Activated CD4-positive, alpha-beta T cell treated with anti-CD3 and anti-CD28 coated beads for 48 hours (primary cell): ENCODE results near the gene EFNA5.

ENCODE experiments used
- DNase-seq: peaks from one replicate; pipeline ENCODE4 v3.0.0-alpha.2; 2020

Gene EFNA5

DNA sequence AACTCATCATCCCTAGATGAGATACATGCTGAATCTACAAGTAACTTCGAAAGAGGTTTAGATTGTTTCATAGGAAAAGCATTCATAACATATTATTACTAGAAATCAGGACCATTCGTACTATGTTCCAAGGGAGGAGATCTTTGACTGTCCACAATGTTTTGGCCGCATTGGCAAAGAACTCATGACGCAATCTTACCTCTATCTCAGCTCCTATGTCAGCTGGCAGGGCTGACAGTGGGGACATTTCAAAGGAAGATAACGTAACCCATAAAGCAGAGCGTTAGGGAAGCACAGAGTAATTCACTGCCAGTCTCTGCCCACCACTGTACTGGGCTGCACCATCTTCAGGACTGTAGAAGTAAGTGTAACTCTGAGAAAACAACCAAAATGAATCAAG, 69.7 kb downstream of the EFNA5 start:
- DNase-seq, result no peak

DNA sequence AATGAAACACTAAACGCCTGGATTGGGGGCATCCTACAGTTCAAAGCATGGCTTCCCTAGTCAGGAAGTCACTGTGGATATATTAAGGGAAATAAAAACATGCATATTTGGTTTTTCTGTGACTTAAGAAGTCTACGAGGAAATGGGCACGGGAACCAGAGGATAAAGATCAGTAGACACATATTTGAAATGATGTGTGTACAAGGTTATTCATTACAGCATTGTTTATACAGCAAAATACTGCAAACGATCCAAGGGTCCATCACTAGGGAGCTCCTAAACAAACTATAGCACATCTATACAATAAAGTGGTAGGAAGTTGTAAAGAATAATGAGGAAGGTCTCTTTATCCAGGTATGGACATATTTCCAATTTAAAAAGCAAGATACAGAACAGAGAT, 71.8 kb downstream of the EFNA5 start:
- no peak for DNase-seq

DNA sequence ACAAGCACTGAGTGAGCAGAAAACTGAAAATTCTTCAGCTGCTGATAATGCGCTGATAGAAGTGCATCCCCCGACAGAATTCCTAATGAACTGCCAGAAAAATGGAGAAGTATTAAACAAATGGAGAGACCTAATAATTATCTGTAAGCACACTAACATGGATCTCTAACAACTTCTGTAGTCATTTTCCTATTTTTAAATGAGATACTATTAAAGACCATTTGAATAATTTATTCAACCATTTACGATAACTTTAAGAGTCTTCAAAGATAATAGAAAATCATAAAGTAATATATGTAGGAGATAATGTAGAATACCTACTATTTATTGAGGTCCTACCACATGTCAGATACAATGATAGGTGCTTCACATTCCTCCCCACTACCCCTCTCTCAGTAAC, 72.9 kb downstream of the EFNA5 start:
- DNase-seq, result no peak

DNA sequence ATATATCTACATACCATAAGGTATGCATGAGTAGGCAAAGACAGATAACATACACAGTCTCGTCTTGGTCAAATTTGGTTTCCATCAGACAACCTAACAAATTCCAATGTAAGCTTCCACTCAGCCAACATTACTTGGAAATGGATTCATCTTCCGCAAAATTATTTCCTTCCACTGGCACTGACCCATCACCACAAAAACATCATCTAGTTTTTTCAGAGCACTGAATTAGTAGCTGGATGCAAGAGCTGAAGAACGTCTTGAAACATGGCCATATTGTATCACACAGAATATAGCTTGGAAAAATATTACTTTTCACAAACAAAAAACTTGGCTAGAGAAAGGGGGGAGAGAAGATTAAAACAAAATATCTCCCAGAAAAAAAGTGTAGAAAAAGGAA, 73.5 kb downstream of the EFNA5 start:
- no peak for DNase-seq

DNA sequence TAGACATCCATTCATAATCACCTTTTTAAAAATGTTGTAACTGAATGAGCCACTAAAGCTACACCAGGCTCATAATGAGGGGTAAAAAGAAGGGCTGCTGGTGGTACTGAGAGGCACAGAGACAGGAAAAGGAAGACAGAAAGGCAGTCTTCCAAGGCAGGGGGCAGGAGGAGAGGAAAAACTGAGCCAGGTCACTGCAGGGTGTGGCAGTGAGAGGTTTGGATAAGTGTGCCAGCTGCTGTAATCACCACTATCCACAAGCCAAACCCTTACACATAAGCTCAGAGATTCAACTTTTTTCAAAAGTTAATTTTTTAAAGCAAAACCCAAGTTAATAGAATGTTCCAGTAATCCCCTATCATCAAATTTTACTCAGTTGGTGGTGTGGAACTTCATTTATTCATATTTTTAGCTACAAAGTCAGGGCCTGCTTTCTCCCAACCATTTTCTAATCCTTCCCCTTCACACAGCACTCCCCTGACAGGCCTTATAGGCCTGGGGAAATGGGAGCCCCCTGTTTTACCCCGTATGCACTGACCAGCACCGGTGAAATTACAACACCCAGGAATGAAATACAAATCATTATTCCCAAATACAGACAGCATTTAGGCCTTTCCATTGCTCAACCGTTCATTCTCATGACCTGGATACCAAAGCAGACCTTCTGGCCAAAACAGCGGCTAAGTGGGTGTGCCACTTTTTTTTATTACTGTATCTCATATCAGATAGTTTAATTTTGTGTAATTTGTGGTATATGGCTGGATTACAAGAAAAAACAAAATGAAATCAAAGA, 76.3 kb downstream of the EFNA5 start:
- no peak for DNase-seq

DNA sequence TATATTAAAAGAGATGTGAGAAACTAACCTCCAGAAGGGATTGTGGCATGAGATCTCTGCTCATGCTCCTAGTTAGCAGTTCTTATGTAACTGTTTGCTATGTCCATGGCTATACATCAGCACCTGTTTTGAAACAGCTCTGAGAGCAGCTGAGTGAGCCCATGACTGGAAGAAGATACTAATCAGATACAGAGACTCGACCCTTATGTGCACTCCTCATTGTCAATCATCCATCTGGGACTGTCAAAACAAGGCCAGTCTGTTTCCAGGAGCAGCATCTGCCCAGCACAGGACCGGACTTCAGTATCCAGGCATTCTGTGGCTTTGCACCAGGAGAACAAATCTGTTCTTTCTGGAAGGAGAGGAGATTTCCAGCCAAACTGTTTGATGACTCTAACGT, 77.7 kb downstream of the EFNA5 start:
- no peak for DNase-seq

DNA sequence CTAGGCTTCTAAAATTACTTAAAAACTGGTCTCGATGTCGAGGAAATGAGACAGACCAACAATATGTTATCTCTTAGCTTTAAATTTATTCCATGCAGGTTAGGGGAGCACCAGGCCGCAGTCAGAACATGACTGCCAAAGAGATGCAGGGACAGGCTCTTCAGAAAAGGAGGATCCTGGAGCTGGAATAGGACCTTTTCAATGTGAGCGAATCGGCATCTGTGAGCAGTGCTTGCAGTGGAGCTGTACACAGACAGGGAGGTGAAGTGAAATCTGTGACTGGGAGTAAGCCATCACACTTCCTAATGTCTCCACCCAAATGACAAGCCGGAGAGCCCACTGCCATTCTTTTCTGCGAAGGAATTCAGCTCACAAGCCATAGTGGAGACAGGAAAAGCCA, 78.2 kb downstream of the EFNA5 start:
- DNase-seq, result no peak

DNA sequence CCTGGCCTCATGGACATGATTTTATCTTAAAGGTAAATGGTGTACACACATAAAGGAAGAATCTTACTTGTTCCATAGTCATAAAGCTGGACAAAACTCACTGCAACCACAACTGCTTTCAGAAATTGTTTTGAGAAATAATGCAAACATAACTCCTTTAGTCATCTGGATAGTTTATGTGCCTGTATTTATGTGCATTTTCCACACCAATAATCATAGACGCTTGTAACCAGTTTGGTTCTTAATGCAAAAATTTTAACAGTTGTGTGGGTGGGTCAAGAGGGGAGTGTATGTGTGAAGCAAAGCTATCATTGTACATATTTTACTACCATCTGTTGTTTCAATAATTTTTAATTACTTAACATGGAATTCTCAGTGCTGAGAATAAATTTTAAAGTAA, 80.1 kb downstream of the EFNA5 start:
- DNase-seq, result no peak

DNA sequence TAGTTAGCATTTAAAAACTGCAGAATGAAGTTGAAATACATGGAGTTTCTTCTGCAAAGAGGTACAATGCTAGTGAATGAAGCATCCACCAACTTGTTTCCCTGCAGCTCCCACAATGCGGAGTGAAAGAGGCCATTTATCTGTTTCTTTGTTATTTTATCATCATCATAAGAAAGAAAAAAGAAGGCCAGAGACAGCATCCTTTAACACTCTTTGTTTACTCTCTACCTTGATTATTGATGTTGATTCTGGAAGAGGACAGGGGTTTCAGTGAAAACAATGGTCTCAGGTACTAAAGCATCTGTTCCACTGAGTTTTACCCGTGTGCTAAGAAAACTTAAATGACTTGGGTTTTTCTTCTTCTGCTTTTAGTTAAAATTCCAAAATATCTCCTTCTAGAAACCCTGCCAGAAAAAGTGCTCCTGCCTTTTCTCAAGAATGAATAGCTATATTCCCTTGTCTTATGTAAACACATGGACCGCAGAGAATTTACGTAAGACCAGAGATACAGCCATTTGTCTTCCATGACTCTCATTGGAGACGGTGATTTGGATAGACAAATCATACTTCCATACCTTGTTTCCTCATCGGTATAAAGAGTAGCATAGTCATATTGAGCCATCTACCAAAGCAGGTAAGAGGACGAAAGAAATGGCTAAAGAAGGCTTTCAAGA, 81.1 kb downstream of the EFNA5 start:
- no peak for DNase-seq

DNA sequence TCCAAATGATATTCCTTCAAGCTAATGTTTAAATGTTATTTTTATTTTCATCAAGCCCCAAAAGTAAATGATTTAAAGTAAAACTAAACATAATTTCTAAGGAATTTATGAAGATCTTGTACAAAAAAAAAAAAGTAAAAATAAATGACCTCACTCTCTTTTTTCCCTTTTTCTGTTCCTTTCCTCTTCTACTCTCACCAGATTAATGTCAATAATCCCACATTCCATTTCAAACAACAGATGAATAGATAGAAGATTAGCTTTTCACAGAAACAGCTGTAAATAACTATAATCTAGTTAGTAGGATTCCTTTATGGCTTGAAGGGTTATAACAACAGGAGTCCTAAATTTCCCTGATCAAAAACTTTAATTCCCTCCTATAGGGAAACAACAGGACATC, 88.1 kb downstream of the EFNA5 start:
- DNase-seq, result no peak

DNA sequence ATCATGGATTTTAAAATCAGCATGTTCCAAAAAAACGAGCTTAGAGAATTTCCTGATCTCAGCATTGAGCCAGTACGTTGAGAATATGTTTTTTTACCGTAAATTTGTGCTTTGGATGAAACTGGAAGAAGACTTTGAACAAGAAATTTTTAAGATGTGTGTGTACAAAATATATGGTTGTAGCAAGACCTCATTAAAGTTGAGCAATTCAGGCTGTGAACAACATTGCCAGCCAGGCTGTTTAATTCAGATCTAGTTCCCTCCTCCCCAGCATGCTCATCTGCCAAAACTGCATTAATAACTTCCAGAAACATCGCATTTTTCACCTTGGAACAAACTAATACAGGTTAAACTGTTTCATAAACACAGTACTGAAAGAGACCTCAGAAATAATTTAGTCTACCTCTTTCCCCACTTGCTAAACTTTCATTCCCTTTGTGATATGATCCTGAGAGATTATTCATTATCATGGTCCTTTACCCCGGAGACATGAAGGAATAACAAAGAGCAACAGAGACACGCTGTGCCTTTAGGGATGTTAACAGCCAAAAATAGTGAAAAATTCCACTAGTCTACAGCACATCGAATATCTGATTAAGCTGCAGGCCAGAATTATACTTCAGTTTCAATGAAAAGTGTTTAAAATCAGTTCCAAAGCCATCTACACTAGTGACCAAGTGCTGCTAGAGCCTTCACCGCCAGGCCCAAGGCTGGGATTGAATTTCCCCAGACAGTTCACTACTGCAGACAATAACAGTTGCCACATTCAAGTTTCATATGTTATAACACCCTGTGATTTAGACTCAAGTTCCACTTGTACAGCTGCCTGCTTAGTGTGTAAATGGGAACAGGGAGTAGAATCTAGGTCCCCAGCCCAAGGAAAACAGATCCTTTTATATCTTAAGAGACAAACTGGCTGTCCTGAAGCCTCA, 89.6 kb downstream of the EFNA5 start:
- no peak for DNase-seq

DNA sequence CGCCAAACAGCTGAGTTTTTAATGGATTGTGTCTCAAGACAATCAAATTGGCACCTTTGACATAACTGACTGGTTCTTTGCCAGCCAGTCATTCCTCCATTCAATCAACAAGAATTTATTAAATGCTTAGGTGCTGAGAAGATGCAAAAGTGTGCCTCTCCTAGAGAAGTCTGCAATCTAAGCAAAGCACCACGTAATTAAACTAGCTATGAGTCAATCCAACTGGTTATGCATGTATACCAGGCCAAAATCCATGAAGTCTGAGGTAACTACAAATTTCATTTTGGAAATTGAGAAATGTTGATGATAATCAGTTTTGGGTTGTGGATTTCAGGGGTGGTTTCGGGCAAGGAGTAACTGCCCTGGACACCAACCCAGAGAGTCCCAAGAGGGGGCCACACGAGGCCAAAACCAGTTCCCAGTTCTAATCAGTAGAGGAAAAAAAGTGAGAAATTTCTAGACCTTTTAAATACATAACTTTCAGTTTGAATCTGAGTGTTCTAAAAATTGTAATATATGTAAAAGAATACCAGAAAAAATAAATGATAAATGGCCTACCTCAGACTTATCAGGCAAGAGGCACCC, 92.6 kb downstream of the EFNA5 start:
- no peak for DNase-seq

DNA sequence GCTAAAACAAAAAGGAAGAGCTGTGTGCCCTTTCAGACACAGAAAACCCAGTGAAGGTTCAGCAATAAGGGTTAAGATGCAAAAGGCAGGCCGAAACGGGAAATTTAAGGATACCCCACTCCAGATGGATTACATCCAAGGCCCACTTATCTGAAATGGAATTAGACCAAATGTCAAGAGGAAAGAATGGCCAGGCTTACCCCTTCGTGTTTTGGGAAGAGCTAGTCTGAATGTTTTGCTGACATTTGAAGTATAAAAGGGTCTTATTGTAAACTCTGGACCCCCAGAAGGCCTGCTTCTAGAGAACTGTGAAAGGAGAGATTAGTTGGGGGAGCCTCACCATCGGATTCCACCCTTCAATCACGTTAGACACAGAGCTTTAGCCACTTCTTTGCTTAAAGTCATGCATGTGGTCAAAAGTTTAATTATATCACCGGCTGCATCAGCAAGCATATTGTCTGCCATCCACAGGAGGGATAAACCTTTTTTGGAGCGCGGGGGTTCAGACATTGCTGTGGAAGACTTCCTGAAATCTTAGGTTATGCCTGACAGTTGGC, 93.3 kb downstream of the EFNA5 start:
- no peak for DNase-seq

DNA sequence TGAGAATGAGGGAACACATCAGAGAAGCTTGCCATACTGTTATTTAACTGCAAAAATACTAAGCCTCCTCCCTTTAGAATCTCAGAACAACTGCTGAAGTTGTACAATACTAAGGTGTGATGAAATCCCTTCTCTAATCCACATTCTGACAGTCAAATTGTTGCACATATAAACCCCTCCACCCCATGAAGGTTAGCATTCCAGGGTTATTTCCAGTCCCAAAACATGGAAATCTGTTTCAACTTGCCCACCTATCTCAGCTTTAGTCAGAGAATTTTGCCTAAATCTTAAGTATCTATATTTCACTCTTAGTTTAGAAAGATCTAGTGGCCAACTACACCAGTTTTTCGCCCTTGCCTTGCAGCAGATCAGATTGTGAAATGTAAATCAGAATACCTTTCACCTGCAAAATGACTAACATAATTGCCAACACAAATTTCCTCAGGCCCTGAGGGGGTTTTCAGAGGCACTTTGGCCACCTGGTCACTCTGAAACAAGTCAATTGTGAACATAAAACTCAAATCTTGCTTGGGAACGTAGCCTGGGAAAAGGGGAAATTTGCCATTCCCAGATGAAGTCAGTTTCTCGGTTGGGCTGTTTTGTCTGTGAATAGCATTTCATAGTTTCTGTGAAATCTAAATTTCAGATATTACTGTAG, 93.9 kb downstream of the EFNA5 start:
- DNase-seq, result no peak

DNA sequence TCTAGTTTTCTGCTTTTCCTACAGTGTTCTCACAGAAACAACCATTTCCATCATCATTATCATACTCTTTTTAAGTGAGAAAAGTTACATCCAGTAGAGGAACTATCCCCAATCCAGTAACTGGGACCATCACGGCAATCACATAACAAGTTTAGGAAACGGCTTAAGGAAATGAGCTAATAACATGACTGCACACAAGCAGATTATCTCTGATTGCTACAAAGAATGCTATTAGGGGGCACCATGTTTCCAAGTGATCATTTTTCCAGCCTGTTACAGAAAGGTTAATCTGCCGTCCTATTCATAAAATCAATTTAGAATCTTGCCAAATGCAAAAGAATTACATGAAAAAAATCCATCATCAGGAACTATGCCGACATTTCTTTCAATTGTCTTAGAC, 94.6 kb downstream of the EFNA5 start:
- DNase-seq, result no peak

DNA sequence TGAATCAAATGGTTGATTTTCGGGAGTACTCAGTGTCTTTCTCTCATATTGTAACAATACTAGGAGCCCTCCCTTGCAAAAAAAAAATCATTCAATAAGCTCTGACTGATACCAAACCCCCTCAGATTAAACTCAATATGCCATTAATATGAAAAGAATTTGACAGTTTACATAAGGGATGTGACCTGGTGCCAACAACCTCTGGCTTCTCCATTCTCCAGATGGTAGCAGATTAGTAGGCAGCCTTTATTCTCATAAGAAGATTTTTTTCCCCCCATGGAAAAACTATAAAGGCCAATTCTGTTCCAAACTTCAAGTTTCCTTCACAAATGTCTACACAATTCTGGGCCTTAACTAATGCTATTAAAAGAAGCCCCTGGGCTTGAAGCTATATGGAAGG, 96.5 kb downstream of the EFNA5 start:
- no peak for DNase-seq

DNA sequence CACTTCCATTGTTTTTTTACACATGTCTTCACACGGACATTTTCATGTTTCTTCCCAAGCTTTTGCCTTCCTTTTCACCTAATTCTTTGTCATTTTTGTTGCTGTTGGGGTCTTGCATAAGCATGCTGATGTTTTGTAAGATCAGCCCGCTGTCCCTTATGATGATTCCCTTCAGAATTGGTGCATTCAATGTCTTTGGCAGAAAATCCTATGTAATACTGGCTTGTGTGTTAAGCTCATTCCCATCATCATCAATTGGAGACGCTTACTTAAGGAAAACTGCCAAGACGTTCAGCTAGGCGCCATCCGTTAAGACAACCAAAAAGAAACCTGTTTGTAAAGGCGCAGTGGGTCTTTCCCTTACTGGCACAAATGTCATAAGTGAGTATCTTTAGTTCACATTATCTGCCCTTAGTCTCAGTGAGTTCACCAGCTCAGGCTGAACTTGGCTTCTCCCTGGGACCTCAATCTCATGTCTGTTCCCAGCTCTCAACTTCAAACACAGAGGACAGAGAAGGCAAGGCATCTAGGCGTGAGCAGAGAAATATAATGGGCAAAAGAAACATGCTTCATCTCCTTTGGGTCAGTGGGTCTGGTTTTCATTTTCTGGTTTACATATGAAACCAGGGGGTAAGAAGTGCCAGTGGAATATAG, 97.9 kb downstream of the EFNA5 start:
- no peak for DNase-seq

DNA sequence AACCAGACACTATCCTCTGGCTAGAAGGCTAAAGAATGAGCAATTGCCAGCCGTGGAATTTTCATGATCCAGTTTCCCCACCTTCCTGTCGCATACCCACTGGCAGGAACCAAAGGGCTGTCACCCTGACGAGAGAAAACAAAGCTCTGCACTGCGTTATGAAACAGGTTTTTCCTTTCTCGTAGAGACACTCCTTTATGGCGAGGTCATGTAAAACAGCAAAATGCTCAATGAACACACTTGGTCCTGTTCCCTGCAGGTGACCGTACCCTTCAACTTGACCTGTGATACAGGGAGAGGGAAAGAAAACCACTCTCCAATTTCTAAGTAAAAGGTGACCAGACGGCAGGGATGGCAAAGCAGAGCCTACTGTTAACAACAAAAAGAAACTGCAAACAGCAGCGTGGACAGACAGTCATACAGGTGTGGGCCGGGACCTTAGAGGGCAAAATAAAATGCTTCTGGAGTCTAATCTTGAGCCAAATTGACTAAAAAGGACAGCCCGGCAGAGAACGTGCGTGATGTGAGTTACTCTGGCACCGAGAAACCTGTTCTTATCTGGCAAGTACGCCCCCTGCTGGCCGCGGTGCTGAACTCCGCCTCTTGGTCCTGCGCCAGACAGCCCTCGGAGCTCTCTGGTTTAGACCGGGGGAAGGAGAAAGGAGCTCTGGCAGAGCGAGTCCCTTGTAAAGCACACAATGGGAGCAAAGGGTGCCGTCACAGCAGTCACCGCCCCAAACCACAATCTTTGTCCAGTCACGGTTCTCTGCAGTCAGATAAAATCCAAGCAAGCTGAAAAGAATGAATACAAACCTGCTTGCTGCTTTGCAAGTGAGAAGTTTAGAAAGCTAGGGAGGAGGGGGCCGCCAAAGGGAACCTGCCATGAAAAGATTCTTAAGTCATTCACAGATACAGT, 98.9 kb downstream of the EFNA5 start:
- DNase-seq, result peak; percentile 92

DNA sequence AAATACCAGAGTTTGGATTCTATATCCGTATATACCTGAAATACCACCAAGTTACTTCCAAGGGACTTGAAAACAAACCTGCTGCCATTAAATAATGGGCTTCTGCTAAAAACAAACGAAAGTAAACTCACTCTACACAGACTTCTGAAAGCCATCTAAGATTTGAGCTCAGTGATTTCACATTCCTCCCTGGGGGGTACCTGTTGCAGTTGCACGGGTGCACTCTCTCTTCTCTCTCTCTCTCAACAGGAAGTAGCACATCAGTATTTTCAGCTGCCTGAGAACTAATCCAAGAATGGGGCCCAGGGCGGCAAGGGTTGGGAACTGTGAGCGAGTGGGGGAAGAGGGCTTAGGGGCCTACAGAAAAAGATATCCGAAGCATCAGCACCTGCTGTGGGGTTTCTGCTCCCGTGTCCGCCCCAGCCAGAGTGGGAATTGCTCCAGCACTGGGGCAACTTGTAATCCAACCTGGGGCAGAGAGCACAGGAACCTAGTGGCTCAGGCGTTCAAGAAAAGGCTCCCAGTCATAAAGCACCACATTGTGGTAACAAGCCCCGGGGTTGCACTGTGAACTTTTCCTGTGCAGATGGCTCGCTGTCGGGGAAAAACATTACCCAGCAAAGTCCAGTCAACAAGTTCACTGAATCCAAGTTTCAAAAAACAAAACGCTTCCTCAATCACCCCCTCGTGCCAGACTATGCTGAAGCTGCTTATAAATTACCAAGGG, 99.8 kb downstream of the EFNA5 start:
- DNase-seq, result peak; percentile 53

DNA sequence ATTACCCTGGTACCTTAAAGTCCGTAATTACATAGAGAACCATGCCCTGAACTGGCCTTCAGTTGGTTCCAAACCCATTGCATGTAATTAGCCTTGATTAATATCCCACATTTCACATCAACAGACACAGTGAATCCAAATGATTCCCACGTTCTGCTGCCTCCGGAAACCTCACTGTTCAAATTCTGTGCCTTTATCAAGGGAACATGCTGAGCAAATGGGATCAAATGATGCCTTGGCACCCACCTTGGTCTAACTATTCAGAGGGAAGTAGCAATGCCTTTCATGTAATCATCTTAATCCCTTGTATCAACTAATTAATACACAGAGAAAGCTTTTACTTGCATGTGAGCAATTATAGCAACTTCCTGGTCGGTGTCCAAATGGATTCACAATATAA, 100.6 kb downstream of the EFNA5 start:
- DNase-seq, result no peak
